Stimulated activated CD8-positive, alpha-beta memory T cell treated with anti-CD3 and anti-CD28 coated beads, Interleukin-4, amount 100 ng/mL, for 4 hours (primary cell): ENCODE results near the gene TRIO.

Experiments used
- DNase-seq, 2 donors: peaks; one replicate each; pipeline ENCODE4 v3.0.0-alpha.2; 2020; ENCODE audit warnings: low read depth in 2 of 2, low spot score in 1 of 2

Gene TRIO

DNA sequence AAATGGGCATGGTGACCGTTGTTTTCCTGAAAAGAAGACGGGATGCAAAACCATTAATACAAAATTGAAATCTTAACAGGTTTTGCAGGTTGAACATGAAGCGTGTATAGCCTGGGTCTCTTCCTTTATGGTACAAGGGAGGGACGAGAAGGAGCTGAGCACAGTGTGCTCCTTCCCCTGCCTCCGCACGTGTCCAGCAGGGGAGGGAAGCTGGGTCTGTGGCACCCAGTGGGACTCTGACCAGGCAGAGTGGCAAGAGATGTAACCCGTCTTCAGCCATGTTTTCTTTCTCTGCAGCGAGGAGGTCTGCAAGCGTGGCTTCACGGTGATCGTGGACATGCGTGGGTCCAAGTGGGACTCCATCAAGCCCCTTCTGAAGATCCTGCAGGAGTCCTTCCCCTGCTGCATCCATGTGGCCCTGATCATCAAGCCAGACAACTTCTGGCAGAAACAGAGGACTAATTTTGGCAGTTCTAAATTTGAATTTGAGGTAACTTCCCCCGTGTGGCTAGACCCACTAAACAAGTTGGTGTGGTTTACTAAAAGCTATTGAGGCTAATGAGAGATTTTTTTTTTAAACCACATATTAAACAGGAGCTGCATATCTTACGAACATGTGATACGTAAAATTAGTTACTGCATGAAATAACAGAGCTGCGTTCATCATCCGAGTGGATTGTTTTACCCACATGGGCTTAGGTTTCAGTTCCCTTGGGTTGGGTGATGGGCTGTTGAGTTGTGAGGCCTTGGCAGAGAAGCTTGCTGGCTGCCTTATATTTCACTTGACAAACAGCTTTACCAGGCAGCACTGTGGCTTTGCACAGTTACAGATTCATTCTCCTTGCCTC, 143.7 kb downstream of the TRIO start:
- DNase-seq, result no peak

DNA sequence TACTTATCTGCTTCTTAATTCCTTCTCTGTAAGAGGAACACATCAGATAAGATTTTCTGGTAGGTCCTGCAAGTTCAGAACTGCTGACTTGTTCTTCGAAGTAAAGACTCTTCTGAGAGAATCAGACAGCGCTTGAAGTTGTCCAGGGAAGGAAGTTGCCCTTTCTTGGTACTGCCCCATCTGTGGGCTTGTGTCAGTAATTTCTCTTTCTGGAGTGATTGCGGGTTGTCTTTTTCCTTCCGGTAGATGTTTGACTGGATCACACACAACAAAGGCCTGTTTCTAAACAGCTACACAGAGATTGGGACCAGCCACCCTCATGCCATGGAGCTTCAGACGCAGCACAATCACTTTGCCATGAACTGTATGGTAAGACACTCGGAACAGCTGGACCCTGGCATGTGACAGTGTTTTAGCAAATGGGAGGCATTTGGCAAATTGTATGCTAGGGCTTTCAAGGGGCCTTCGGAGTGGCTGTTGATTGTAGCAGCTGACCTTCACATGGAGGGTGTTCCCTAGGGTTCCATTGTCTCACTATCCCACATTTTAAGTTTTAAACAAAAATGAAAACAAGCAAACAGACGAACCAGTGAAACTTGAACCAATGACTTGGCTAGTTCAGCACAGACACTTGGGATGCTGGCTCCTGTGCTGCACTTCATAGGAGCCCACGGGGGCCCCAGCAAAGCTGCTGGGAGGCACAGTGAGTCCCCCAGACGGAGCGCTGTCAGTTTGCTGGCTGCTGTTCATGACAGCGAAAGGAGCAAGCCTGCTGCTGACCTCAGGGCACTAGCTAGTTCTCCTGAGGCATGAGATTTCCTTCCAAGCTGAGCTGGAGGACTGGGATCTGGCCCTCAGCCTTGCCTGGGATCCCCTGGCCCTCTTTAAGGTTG, 149.9 kb downstream of the TRIO start:
- DNase-seq, result no peak

DNA sequence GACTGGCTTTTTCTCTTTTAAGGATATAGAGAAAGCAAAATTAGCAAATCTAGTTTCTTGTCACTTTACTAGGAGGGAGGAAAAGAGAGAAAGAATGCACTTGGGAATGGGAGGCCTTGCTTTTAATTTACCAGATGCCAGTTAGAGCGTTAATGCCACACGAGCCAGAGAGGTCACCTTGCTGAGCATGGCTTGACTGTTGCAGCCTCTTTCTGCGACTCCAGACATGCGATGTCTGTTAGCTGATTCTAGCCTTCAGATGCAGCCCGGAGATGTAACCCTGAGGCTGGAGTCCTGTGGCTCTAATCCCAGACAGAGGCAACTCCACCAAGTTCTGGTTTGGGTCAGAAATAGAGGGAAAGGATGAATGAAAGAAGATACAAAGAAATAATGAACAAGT, 152.5 kb downstream of the TRIO start:
- no peak for DNase-seq

GRCh38 chr5:14296533-14297331, 153.6 kb downstream of the TRIO start:
- no peak for DNase-seq

DNA sequence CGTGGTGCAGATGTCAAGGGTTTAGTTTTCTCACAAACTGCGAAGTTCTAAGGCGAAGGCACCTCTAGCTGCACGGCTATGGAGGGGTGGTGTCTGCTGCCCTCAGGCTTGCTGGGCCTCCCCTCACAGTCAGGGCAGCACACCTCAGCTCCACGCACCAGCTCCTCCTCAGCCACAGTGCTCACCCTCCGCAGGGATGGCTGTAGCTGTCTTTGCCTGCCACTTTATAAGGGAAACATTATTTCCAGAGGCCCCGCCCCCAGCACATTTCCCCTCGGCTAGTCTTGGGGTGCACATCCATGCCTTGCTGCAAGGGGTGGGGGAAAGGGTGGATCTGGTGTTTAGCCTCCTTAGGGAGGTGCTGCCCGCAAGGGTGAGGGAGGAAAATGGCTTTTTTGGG, 154.6 kb downstream of the TRIO start:
- no peak for DNase-seq

DNA sequence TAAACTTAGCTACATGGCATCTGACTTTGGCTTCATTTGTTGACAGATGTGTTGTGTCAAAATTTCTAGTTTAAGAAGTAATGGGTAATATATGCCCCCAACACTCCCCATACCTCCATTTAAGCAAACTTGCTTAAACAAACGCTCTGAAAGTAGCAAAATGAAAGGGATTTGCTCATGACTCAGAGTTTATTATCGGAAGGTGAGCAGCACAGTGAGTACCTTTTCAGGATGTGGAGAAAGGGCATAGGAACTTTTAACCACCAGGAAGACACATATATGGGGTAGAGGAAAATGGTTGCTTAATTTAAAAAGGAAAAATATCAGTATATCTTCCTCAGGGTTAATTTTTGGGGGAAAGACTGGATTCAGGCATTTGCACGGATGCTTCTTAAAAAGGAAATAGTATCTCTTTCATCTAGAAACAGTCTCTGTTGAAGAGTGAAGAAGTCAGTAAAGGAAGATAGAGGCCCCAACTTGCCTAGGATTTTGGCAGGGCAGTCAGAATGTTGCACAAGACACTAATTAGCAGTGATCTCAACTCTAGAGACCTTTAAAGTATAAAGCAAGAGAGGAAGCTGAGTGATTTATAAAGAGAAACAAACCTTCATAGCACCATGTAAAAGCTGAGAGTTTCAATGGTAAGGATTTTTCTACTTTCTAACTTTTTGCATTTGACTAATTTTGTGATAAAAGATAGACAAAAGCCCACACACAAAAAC, 155.1 kb downstream of the TRIO start:
- DNase-seq, result no peak

- DNase-seq, result no peak
Measured at GRCh38 chr5:14299666-14300065, 156.5 kb downstream of the TRIO start.

GRCh38 chr5:14301186-14301585, 158.0 kb downstream of the TRIO start:
- DNase-seq, result no peak

GRCh38 chr5:14302330-14302729, 159.2 kb downstream of the TRIO start:
- no peak for DNase-seq

DNA sequence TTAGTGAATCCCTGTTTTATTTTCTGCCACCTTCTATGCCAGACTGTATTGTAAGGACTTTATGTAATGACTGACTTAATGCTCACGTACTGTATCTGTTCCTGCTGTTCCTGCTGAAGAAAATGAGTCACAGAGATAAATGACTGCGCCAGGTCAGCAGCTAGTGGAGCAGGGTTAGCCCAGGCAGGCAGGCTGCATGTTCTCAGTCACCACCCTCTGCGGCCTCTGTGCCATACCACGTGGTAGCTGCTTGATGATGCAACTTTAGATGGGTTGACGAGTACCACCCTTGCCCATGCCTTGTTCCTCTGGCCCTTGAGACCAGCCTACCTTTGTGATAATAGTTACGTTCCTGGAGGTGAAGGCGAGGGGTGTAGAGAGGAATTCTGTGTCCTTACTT, 161.9 kb downstream of the TRIO start:
- no peak for DNase-seq

DNA sequence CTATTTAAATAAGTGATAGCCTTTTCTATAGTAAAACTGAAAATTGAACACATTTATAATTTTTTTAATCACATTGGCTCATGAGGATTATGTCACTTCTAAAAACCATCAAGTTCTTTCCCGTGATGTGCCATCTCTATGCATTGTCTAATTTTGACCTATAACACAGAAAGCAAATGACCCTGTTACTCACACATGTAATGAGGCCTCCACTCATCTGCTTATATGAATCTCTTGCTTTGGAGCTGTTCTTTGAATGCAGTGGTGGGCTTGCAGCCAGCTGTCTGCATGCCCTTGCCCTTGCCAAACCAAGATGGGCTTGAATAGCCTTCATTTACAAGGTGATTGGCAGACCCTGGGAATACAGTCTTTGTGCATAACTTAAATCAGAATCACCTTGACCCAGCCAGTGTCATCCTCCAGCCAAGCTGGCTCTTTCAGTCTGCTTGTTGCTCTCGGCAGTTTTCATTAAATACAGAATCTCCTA, 163.2 kb downstream of the TRIO start:
- DNase-seq, result no peak

GRCh38 chr5:14308384-14309154, 165.4 kb downstream of the TRIO start:
- DNase-seq, result no peak

DNA sequence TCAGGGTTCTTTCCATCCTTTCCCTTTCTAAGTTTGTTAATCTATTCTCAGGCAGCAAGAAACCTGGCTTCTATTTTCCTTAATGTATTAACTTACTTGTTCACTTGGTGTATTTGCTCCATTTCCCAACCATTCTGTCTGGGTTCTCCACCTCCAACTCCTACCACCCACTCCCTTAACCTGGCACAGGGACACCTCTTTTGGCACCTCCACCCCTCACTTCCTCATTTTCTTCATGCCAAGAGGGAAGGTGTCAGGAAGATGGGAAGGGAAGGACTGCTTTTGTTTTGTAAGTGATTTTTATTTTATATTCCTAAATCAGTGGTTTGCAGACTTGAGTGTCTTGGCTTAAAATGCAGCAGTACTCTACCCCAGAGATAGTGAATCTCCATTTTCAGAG, 166.1 kb downstream of the TRIO start:
- DNase-seq, result no peak

GRCh38 chr5:14309878-14310531, 166.9 kb downstream of the TRIO start:
- no peak for DNase-seq

DNA sequence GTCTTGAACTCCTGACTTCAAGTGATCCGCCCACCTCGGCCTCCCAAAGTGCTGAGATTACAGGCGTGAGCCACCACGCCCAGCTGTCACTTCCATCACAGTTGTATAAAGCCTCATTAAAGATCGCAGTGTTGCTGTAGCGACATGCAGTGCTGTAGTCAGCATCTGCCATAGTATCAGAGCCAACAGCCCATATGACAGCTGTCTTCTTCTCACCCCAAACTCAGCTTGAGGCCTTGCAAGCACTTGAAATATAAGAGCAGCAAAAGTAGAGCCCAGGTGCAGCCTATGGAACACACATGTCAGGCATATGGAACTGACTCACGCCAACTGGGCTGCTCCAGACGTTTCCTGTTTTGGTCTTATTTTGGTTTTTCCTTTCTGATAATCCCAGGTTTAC, 167.8 kb downstream of the TRIO start:
- no peak for DNase-seq

- no peak for DNase-seq
Measured at GRCh38 chr5:14313986-14314690, 171.0 kb downstream of the TRIO start.

GRCh38 chr5:14316471-14316870, 173.3 kb downstream of the TRIO start:
- no peak for DNase-seq

DNA sequence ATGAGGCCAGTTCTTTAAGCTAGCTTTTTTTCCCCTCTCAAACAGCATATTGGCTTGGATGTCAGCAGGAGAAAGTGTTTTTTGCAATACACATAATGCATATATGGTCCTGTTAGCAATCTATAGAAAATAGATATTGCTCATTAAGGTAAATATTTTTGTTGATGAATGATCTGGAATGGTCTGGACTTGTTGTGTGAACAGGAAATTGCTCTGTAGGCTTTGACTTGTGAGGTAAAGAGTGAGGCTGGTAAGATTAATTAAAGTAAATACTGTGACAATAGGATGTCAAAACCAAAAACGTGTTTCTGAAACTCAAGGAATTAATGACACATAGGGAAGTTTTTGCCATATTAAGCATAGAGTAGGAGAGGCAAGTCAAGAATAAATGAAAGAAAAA, 176.0 kb downstream of the TRIO start:
- no peak for DNase-seq

DNA sequence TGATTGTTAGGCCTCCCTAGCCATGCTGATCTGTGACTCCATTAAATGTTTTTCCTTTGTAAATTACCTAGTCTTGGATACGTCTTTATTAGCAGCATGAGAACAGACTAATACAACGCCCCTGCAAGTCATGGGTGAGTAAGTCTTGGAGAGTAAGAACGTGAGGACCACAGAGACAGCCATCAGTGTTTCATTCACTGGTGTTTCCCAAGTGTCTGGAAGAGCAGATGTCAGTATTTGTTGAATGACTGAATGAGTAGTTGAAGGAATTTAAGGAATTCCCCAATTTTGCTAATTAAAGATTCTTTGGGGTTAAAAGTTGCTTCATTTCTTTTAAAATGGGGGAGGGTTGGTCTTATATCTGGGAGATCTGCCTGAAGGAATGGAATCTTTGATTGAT, 178.8 kb downstream of the TRIO start:
- DNase-seq, result no peak
